Ovary (tissue), 9 donors: ENCODE results near the gene PLEKHA6. TPM values are rescaled to one million over a fixed set of nuclear protein-coding genes. Genes with fewer than 3 reads are reported as not detected.

Experiments used
- DNase-seq, 5 donors: peaks; one replicate each; pipeline ENCODE4 v3.0.0-alpha.2; 2019 to 2020
- H3K27ac ChIP-seq, 2 donors: fragments of 200-600 bp; one replicate each; pipeline versions ENCODE4 v1.5.1 to v1.8.0; 2019 to 2022
- H3K27me3 ChIP-seq: fragments of 200-600 bp; one replicate; pipeline ENCODE4 v1.8.0; 2022
- H3K36me3 ChIP-seq: fragments of 200-600 bp; sonication (generic); one replicate; pipeline ENCODE4 v1.5.1; 2019
- H3K4me1 ChIP-seq: one replicate; pipeline ENCODE4 v1.8.1; 2013; ENCODE audit warnings: mild to moderate bottlenecking, moderate library complexity; ENCODE audit not compliant: insufficient read depth
- H3K4me3 ChIP-seq: fragments of 200-600 bp; sonication (generic); one replicate; pipeline ENCODE4 v1.5.1; 2017
- H3K9me3 ChIP-seq, 2 donors: fragments of 200-600 bp in 1 of 2; sonication (generic) in 1 of 2; one replicate each; pipeline versions ENCODE4 v1.5.1 to v1.8.1; 2013 to 2019; ENCODE audit warnings: mild to moderate bottlenecking in 1 of 2, moderate library complexity in 1 of 2
- EP300 ChIP-seq: sonication (generic); formaldehyde crosslinking; IDR thresholded peaks from one replicate; pipeline ENCODE4 v1.6.1; 2017; ENCODE audit warnings: antibody characterized with exemption
- POLR2A ChIP-seq: fragments of 450-650 bp; IDR thresholded peaks from one replicate; pipeline ENCODE4 v1.6.1; 2017; ENCODE audit warnings: antibody characterized with exemption, mild to moderate bottlenecking, moderate library complexity
- whole genome bisulfite sequencing, 3 donors: extraction: QIAGEN DNeasy Blood & Tissue Kit in 1 of 3; methylation state at CpG; one replicate each; pipeline versions ENCODE4 v1.1.5 to v1.1.7; 2013 to 2017; 5-methylcytosine and 5-hydroxymethylcytosine counted together
- intact Hi-C, 4 donors: fragments of 100-400 bp; cut with DNase I; formaldehyde crosslinking; loops; one replicate each; pipeline versions ENCODE4 v1.11.0 to v1.15.1; 2022 to 2023
- polyA plus RNA-seq, 2 donors: library from polyadenylated mRNA; stranded (reverse); fragments of 200-250 nt in 1 of 2; fragments of 350-450 nt in 1 of 2; fragmentation: Illumina TruSeq in 1 of 2; extraction: RNeasy Lipid Tissue Mini Kit (QIAGEN cat#74804) in 1 of 2; gene quantifications; one replicate each; pipeline ENCODE4 v1.2.3, GENCODE V29; 2013 to 2014
- total RNA-seq, 7 donors: library from RNA; depleted of rRNA in 2 of 7; stranded (reverse); fragments of >200 nt in 2 of 7; fragmentation: NEBNext Ultra II Directional in 3 of 7; extraction: Animal tissue kit (Norgen Biotek cat#: 25700) in 3 of 7; gene quantifications; one replicate each; pipeline versions ENCODE4 v1.1.0 to v1.2.4, GENCODE V29; 2016 to 2023
- TF ChIP-seq, protein P1 (sequence below), 3 donors: fragments of 450-650 bp in 2 of 3; fragments of 200-600 bp in 1 of 3; IDR thresholded peaks; one replicate each; pipeline versions ENCODE4 v1.5.1 to v1.8.0; 2016 to 2022; ENCODE audit warnings: antibody characterized with exemption in 3 of 3, mild to moderate bottlenecking in 1 of 3
- donor health status: DM: no; HTN: no; CAD: no; lungs with moderate emphysema.
- donor health status: DM: no; HTN: no; CAD: no.
- donor health status: Bipolar disorder and iron deficiency.
- donor health status: DM: yes; HTN: yes; CAD: no.
- donor health status: DM: no; HTN: no; CAD: no.
- donor health status: DM: yes; HTN: yes; CAD: no.

Gene PLEKHA6
- total and polyA plus RNA-seq, 9 donors: 2.3 to 20.5 (median 6.6) TPM

DNA sequence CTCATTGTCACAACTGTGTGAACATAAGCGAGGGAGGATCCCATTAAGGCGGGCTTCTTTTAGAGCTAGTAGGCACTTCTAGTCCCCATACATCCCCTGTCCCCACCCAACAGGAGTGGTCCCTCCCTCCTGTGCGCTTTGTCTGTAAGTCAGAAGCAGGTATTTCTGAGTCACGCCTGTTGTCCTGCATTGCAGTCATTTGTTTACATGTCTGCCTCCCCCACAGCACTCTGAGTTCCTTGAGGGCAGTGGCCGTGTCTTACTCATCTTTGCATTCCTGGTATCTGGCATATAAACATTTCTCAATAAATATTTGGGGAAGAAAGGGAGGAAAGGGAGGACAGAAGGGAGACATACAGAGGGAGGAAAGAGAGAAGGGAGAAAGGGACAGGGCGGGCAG is 40.3 kb downstream of the PLEKHA6 start:
- Histone ChIP-seq H3K4me1 (no peaks in the 10 kb centered on the region), H3K4me3 (no peak overlapping the region), H3K36me3 (no peaks in the 10 kb centered on the region), H3K9me3 (no peaks in the 10 kb centered on the region), H3K27me3 (no peaks in the 10 kb centered on the region), H3K27ac (no peak overlapping the region)
- 71 to 74% (median 73%) methylated on average over 6 of the region's 6 CpGs for WGBS, 3 donors
- TF ChIP-seq POLR2A: no peak
- no peak for TF ChIP-seq EP300
- TF ChIP-seq, protein P1, sequence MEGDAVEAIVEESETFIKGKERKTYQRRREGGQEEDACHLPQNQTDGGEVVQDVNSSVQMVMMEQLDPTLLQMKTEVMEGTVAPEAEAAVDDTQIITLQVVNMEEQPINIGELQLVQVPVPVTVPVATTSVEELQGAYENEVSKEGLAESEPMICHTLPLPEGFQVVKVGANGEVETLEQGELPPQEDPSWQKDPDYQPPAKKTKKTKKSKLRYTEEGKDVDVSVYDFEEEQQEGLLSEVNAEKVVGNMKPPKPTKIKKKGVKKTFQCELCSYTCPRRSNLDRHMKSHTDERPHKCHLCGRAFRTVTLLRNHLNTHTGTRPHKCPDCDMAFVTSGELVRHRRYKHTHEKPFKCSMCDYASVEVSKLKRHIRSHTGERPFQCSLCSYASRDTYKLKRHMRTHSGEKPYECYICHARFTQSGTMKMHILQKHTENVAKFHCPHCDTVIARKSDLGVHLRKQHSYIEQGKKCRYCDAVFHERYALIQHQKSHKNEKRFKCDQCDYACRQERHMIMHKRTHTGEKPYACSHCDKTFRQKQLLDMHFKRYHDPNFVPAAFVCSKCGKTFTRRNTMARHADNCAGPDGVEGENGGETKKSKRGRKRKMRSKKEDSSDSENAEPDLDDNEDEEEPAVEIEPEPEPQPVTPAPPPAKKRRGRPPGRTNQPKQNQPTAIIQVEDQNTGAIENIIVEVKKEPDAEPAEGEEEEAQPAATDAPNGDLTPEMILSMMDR (IDR thresholded peaks at IDR 0.05): no peak
- intact Hi-C loops: no loop called here
- no peak for DNase-seq

DNA sequence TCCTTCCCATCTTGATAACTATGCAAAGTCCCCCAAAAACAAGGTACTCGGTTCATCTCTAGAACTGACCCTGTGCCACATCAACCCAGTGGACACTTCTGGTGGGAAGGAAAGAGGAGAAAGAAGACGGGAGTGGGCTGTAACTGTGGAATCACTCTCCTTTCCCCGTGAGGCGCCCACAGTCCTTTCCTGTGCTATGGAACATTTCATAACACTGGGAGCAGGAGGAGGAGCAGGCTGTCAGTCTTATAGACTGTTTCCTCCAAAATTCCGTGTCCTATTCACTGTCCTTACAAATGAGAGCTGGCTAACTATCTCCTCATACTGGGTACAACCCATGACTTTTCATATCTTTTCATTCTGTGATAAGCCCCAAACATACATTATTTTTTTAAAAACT is 40.7 kb downstream of the PLEKHA6 start:
- Histone ChIP-seq H3K9me3 (no peaks in the 10 kb centered on the region), H3K4me3 (no peak overlapping the region), H3K4me1 (no peaks in the 10 kb centered on the region), H3K27ac (no peak overlapping the region), H3K36me3 (no peaks in the 10 kb centered on the region), H3K27me3 (no peaks in the 10 kb centered on the region)
- no peak for DNase-seq
- intact Hi-C loops: no loop called here
- 80 to 90% (median 85%) methylated on average over 5 of the region's 5 CpGs for WGBS, 3 donors
- TF ChIP-seq EP300 (no peak), POLR2A (no peak)
- TF ChIP-seq, protein P1 (IDR thresholded peaks at IDR 0.05): no peak

DNA sequence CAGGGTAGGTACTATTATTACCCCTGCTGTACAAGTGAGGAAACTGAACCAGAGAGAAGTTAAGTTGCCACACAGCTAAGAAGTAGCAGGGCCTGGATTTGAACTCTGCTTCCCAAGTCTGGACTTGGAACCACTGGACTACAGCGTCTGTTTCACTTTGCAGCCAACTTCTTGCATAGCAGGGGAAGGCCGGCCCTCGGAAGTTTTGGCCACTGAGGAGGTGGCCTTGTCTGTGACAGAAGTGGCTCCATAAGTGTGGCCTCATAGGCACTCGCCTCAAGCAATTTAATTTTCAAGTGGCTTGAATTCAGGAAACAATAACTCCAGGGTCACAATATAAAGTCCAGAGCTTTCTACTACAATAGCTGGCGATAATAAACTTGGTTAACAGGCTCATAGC is 41.4 kb downstream of the PLEKHA6 start:
- Histone ChIP-seq H3K27ac (no peak overlapping the region), H3K9me3 (no peaks in the 10 kb centered on the region), H3K27me3 (no peaks in the 10 kb centered on the region), H3K4me3 (no peak overlapping the region), H3K4me1 (no peaks in the 10 kb centered on the region), H3K36me3 (no peaks in the 10 kb centered on the region)
- WGBS, 3 donors: 91 to 100% (median 97%) methylated on average over 5 of the region's 5 CpGs
- no peak for TF ChIP-seq POLR2A
- no peak for TF ChIP-seq EP300
- TF ChIP-seq, protein P1 (IDR thresholded peaks at IDR 0.05): no peak
- intact Hi-C loops: no loop called here
- DNase-seq: no peak

DNA sequence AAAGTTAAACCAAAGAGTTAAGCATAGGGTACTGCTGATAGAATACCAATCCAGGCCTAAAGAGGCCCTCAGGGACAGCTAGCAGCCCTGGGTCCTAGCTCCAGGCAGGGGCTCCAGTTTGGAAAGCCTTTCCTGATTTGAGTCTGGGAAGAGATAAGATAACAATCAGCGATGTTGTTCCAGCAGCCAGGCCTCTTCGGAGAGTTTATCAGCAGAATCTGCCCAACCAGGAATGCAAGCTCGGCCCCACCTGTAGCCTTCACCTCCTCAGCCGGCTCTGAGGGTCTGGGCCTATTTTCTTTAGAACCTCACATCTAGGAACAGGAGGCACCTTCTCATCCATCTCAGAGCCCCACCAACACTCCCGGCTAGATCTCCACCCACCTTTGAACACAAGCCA is 42.6 kb downstream of the PLEKHA6 start:
- Histone ChIP-seq H3K27me3 (no peaks in the 10 kb centered on the region), H3K27ac (no peak overlapping the region), H3K4me1 (no peaks in the 10 kb centered on the region), H3K36me3 (no peaks in the 10 kb centered on the region), H3K4me3 (no peak overlapping the region), H3K9me3 (no peaks in the 10 kb centered on the region)
- DNase-seq: no peak
- TF ChIP-seq EP300: no peak
- TF ChIP-seq POLR2A: no peak
- TF ChIP-seq, protein P1 (IDR thresholded peaks at IDR 0.05): no peak
- intact Hi-C loops: no loop called here
- 61 to 66% (median 63%) methylated on average over 5 of the region's 5 CpGs for WGBS, 3 donors

DNA sequence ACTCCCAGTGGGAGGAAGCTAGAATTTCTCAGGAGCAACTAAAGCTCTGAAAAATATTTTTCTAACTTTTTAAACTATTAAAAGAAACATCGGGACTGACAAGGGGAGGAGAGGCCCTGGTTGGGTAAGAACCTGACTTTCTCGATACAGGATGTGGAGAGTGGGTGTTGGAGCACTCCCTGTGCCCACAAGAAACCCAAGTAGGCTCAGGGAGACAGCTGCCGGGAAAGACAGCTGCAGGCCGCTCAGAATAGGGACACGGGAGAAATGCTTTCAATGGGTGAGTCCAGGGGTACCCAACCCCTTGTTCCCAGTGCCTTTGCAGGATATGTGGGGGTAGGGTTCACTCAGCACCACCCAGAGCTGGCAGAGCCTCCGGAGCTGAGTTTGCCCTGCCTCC is 43.6 kb downstream of the PLEKHA6 start:
- no peaks in the 10 kb centered on the region for H3K9me3 ChIP-seq
- H3K27ac ChIP-seq: no peak overlapping the region
- no peak for DNase-seq
- intact Hi-C loops: no loop called here
- no peaks in the 10 kb centered on the region for H3K36me3 ChIP-seq
- TF ChIP-seq EP300 (no peak), POLR2A (no peak)
- TF ChIP-seq, protein P1 (IDR thresholded peaks at IDR 0.05): no peak
- WGBS, 3 donors: 46 to 62% (median 58%) methylated on average over 6 of the region's 6 CpGs
- H3K27me3 ChIP-seq: no peaks in the 10 kb centered on the region
- H3K4me3 ChIP-seq: no peak overlapping the region
- no peaks in the 10 kb centered on the region for H3K4me1 ChIP-seq
